Measurements from ENCODE around the gene TCF3. TPM values are rescaled to one million over a fixed set of nuclear protein-coding genes. Genes with fewer than 3 reads are reported as not detected.

The TCF3 gene
- total RNA-seq, 1 experiment from 2014 or later, result 304 TPM

DNA sequence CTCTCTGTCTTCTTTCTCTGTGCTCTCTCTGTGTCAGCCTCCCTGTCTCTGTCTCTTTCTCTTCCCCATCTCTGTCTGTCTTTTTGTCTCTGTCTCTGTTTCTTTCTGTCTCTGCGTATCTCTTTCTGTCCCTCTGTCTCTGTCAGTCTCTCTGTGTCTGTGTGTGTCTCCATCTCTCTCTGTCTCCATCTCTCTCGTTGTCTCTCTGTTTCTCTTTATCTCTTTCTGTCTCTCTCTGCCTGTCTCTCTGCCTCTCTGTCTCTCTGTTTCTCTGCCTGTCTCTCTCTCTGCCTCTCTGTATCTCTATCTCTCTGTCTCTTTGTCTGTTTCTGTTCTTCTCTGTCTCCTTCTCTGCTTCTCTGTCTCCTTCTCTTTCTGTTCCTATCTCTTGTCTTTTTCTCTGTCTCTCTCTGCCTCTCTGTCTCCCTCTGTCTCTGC is 15.7 kb upstream of the TCF3 start:
- peak overlapping the region; percentile 60 for H3K4me2 ChIP-seq (ENCODE audit: insufficient read depth, insufficient read length, low read length)
- Mint-ChIP-seq H3K36me3 (ENCODE audit: insufficient read depth in 1 of 3, low read depth in 3 of 3) (no peaks in the 10 kb centered on the region), H3K27me3 (ENCODE audit: low read depth) (peaks cover 61% of the 10 kb centered on the region), H3K9me3 (no peaks in the 10 kb centered on the region), H3K27ac (no peak overlapping the region), H3K4me1 (peaks cover 14 to 31% of the 10 kb centered on the region in 2 experiments), H3K4me3 (peak overlapping the region; percentile 48 to 51; a peak in 4 of 5 replicates)
- no peak overlapping the region for H3K9ac ChIP-seq (ENCODE audit: extremely low read depth, insufficient read length, low read length)
- no peak overlapping the region for H2BK20ac ChIP-seq (ENCODE audit: low read depth, low read length, poor library complexity, severe bottlenecking)
- H3T11ph ChIP-seq (ENCODE audit: low read length), result no peak overlapping the region
- H3K27ac ChIP-seq (ENCODE audit: insufficient read length, low read depth, low read length), result no peak overlapping the region
- H3K56ac ChIP-seq (ENCODE audit: insufficient read length, low read depth, low read length), result no peak overlapping the region
- no peak overlapping the region for H3K23ac ChIP-seq (ENCODE audit: insufficient read length, low read depth, low read length)
- H4K5ac ChIP-seq (ENCODE audit: insufficient read length, low read depth, low read length), result no peak overlapping the region
- no peak overlapping the region for H4K8ac ChIP-seq (replicated peaks; ENCODE audit: insufficient read length, low read depth, low read length)
- H3K14ac ChIP-seq (ENCODE audit: insufficient read depth, low read length), result no peak overlapping the region
- no peak overlapping the region for H2BK15ac ChIP-seq (ENCODE audit: low read depth, low read length)
- no peaks in the 10 kb centered on the region for H4K20me1 ChIP-seq (ENCODE audit: control insufficient read depth, insufficient read depth, insufficient read length)
- H3K4ac ChIP-seq (ENCODE audit: low read depth, low read length), result no peak overlapping the region
- WGBS (ENCODE audit: extremely low coverage, insufficient read length, low lambda C conversion rate), result no CpG with 5 or more reads among the region's 2 CpGs
- H3K9me3 ChIP-seq (ENCODE audit: control insufficient read depth, low read depth, low read length), result no peaks in the 10 kb centered on the region
- TF ChIP-seq, protein P1, sequence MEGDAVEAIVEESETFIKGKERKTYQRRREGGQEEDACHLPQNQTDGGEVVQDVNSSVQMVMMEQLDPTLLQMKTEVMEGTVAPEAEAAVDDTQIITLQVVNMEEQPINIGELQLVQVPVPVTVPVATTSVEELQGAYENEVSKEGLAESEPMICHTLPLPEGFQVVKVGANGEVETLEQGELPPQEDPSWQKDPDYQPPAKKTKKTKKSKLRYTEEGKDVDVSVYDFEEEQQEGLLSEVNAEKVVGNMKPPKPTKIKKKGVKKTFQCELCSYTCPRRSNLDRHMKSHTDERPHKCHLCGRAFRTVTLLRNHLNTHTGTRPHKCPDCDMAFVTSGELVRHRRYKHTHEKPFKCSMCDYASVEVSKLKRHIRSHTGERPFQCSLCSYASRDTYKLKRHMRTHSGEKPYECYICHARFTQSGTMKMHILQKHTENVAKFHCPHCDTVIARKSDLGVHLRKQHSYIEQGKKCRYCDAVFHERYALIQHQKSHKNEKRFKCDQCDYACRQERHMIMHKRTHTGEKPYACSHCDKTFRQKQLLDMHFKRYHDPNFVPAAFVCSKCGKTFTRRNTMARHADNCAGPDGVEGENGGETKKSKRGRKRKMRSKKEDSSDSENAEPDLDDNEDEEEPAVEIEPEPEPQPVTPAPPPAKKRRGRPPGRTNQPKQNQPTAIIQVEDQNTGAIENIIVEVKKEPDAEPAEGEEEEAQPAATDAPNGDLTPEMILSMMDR (conservative IDR thresholded peaks at IDR 0.05), result no peak
- H2AK5ac ChIP-seq (ENCODE audit: insufficient read length, low read length), result no peak overlapping the region
- H3K79me1 ChIP-seq (ENCODE audit: insufficient read depth, low read depth, low read length, poor library complexity, severe bottlenecking), result no peaks in the 10 kb centered on the region
- peaks cover 17% of the 10 kb centered on the region for H3K23me2 ChIP-seq (ENCODE audit: insufficient read length, low read depth, low read length, poor library complexity, severe bottlenecking)
- no peak overlapping the region for H4K91ac ChIP-seq (ENCODE audit: insufficient read length, low read depth, low read length)
- no peaks in the 10 kb centered on the region for H3K79me2 ChIP-seq (ENCODE audit: insufficient read depth, low read length)
- H3K4me1 ChIP-seq (ENCODE audit: insufficient read depth, low read length), result no peaks in the 10 kb centered on the region; the same call in 1 of the 2 replicates
- no peak overlapping the region for H2AFZ ChIP-seq (ENCODE audit: low read length)
- H2BK120ac ChIP-seq (ENCODE audit: low read depth, low read length, poor library complexity, severe bottlenecking), result no peak overlapping the region
- H2BK12ac ChIP-seq (ENCODE audit: insufficient read length, low read depth, low read length), result no peak overlapping the region
- H2BK5ac ChIP-seq (ENCODE audit: insufficient read length, low read length), result no peak overlapping the region
- no peak overlapping the region for H3K18ac ChIP-seq (ENCODE audit: insufficient read length, low read depth, low read length)
- DNase-seq, result no peak
- H3K27me3 ChIP-seq (ENCODE audit: insufficient read depth, low read length), result peaks cover 38% of the 10 kb centered on the region

Data from H9 (cell line).